Osteocyte (in vitro differentiated cells): ENCODE results near the gene ZNF512B. TPM values are rescaled to one million over a fixed set of nuclear protein-coding genes. Genes with fewer than 3 reads are reported as not detected.

Experiments
- DNase-seq: peaks from one replicate; pipeline ENCODE4 v3.0.0; 2021; ENCODE audit warnings: mixed read lengths; ENCODE audit not compliant: unreplicated experiment; ENCODE audit errors: extremely low spot score
- H3K27ac Mint-ChIP-seq: one replicate; pipeline ENCODE4 v1.8.0; 2021; ENCODE audit warnings: mild to moderate bottlenecking, mixed read lengths; ENCODE audit not compliant: unreplicated experiment
- H3K27me3 Mint-ChIP-seq: one replicate; pipeline ENCODE4 v1.8.0; 2021; ENCODE audit warnings: mixed read lengths; ENCODE audit not compliant: unreplicated experiment
- H3K36me3 Mint-ChIP-seq: one replicate; pipeline ENCODE4 v1.8.0; 2021; ENCODE audit warnings: mixed read lengths; ENCODE audit not compliant: unreplicated experiment
- H3K4me1 Mint-ChIP-seq: one replicate; pipeline ENCODE4 v1.8.0; 2021; ENCODE audit warnings: mixed read lengths; ENCODE audit not compliant: unreplicated experiment
- H3K4me3 Mint-ChIP-seq: one replicate; pipeline ENCODE4 v1.8.0; 2021; ENCODE audit warnings: mild to moderate bottlenecking, moderate library complexity, mixed read lengths; ENCODE audit not compliant: unreplicated experiment
- H3K9me3 Mint-ChIP-seq: one replicate; pipeline ENCODE4 v1.8.0; 2021; ENCODE audit warnings: mixed read lengths; ENCODE audit not compliant: unreplicated experiment
- total RNA-seq: library from RNA; stranded (reverse); gene quantifications from 2 replicates; pipeline ENCODE4 v1.2.1, GENCODE V29; 2021
- TF ChIP-seq, protein P1 (sequence below): fragments of 200-600 bp; sonication (generic); IDR thresholded peaks from 2 replicates; pipeline ENCODE4 v1.5.0; 2021; ENCODE audit warnings: antibody characterized with exemption, mild to moderate bottlenecking, moderate library complexity

ZNF512B gene
- total RNA-seq, 1 donor from 2014 or later: 40.9 TPM

DNA sequence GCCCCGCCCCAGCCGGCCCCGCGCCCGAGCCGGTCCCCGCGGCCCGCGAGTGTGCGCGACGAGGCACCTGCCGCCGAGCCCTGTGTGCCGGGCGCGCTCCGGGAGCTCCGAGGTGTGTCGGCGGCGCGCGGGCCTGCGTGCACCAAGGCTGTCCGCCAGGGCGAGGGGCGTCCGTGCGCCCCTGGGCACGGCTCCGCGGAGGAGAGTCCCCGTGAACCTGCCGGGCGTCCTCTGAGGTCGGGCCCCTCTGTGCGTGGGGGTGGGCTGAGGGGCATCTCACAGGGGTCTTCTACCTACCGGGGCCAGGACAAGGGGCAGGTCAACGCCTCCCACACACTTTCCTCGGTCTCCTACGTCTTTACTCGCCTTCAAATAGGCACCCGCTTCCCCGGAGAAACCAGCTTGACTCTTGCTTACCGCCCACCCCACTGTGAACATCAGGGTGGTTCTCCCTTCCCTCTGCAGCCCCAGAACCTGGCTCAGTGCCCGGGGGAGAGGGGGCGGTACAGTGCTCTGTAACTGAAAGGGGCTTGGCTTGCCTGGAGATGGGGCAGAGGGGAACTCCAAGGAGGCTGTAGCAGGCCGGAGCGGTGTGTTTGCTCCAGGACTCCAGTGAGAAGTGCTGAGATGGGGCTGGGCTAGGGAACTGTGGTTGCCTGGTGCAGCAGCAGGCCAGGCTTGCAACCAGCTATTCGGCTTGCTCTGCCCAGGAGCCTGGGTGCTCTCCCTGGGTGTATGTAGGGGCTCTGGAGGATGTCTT is 10.0 kb upstream of the ZNF512B start, which contains the start of gene SAMD10:
Gene SAMD10, minus strand, starts transcription at position 86 of the 760 bp plus-strand sequence. CDS start 175 bp downstream, outside the sequence.
- H3K36me3 Mint-ChIP-seq: peaks cover 15% of the 10 kb centered on the region
- no peak for DNase-seq
- no peaks in the 10 kb centered on the region for H3K27me3 Mint-ChIP-seq
- peak within 1 kb of the TSS; percentile 86 for H3K4me3 Mint-ChIP-seq
- H3K9me3 Mint-ChIP-seq: no peaks in the 10 kb centered on the region
- peak within 1 kb of the TSS; percentile 88 for H3K27ac Mint-ChIP-seq
- TF ChIP-seq, protein P1, sequence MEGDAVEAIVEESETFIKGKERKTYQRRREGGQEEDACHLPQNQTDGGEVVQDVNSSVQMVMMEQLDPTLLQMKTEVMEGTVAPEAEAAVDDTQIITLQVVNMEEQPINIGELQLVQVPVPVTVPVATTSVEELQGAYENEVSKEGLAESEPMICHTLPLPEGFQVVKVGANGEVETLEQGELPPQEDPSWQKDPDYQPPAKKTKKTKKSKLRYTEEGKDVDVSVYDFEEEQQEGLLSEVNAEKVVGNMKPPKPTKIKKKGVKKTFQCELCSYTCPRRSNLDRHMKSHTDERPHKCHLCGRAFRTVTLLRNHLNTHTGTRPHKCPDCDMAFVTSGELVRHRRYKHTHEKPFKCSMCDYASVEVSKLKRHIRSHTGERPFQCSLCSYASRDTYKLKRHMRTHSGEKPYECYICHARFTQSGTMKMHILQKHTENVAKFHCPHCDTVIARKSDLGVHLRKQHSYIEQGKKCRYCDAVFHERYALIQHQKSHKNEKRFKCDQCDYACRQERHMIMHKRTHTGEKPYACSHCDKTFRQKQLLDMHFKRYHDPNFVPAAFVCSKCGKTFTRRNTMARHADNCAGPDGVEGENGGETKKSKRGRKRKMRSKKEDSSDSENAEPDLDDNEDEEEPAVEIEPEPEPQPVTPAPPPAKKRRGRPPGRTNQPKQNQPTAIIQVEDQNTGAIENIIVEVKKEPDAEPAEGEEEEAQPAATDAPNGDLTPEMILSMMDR: no peak
- H3K4me1 Mint-ChIP-seq: peaks cover 50% of the 10 kb centered on the region

DNA sequence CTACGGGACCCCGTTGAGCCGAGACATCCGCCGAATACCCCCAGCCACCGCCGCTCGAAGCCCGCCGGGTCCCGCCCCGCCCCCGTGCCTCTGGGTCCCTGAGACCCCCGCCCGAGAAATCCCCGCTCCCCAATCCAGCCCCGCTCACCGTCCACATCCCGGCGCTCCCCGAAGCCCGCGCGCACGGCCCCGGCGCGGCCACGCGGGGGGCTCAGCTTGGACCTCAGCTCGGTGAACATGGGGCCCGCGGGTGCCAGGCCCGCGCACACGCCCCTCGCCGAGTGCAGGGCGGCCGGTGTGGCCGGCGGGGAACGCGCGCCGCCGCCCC is 9.5 kb upstream of the ZNF512B start:
- DNase-seq: no peak
- H3K9me3 Mint-ChIP-seq: no peaks in the 10 kb centered on the region
- TF ChIP-seq, protein P1: no peak
- no peaks in the 10 kb centered on the region for H3K27me3 Mint-ChIP-seq
- H3K4me3 Mint-ChIP-seq: peak overlapping the region; percentile 69
- H3K27ac Mint-ChIP-seq: no peak overlapping the region
- peaks cover 53% of the 10 kb centered on the region for H3K4me1 Mint-ChIP-seq
- H3K36me3 Mint-ChIP-seq: peaks cover 11% of the 10 kb centered on the region

- H3K4me3 Mint-ChIP-seq: peak overlapping the region; percentile 69
- H3K27me3 Mint-ChIP-seq: no peaks in the 10 kb centered on the region
- no peak for DNase-seq
- peaks cover 59% of the 10 kb centered on the region for H3K4me1 Mint-ChIP-seq
- TF ChIP-seq, protein P1: no peak
- peak overlapping the region; percentile 44 for H3K27ac Mint-ChIP-seq
- H3K36me3 Mint-ChIP-seq: peaks cover 11% of the 10 kb centered on the region
- H3K9me3 Mint-ChIP-seq: no peaks in the 10 kb centered on the region
Measured at GRCh38 chr20:63978319-63979228, 8.8 kb upstream of the ZNF512B start.

GRCh38 chr20:63977739-63978276 is 8.1 kb upstream of the ZNF512B start:
- H3K4me1 Mint-ChIP-seq: peaks cover 59% of the 10 kb centered on the region
- DNase-seq: no peak
- H3K27me3 Mint-ChIP-seq: no peaks in the 10 kb centered on the region
- H3K27ac Mint-ChIP-seq: peak overlapping the region; percentile 39
- peaks cover 6% of the 10 kb centered on the region for H3K36me3 Mint-ChIP-seq
- H3K9me3 Mint-ChIP-seq: no peaks in the 10 kb centered on the region
- H3K4me3 Mint-ChIP-seq: peak overlapping the region; percentile 32
- TF ChIP-seq, protein P1: no peak
